ENCODE results near the gene RASGEF1B. TPM values are rescaled to one million over a fixed set of nuclear protein-coding genes. Genes with fewer than 3 reads are reported as not detected.

The RASGEF1B gene
- total RNA-seq, 1 experiment from 2014 or later: 7.5 TPM

DNA sequence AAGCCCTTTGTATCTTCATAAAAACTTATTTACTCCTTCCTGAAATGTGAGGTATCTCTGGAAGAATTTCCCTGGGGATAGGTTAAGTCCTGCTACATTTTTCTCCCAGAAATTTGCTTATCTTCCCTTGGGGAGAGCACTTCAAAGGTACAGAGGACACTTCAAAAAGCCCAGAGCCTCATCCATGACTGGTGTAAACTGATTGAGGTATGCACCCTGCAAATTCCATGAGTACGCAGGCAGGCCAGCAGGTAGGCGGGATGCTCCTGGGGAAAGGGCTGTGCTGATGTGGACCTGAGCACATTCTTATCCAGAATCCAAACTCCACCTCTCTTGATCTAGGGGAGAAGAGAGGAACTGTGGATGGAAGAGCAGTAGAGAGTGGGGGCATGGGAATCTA, 26.3 kb upstream of the RASGEF1B start:
- no peak overlapping the region for H2AK5ac ChIP-seq (ENCODE audit: insufficient read length, low read length)
- no peak overlapping the region for H2BK120ac ChIP-seq (ENCODE audit: low read depth, low read length, poor library complexity, severe bottlenecking)
- H3K4me1 ChIP-seq (ENCODE audit: insufficient read depth, low read length): 0 out of 2 replicates have a peak, but pooled peaks cover 3% of the 10 kb centered on the region
- no peak overlapping the region for H3K9ac ChIP-seq (ENCODE audit: extremely low read depth, insufficient read length, low read length)
- no peak overlapping the region for H2BK5ac ChIP-seq (ENCODE audit: insufficient read length, low read length)
- H3K4ac ChIP-seq (ENCODE audit: low read depth, low read length): no peak overlapping the region
- Mint-ChIP-seq H3K4me3 (no peak overlapping the region), H3K9me3 (no peaks in the 10 kb centered on the region), H3K27me3 (ENCODE audit: low read depth) (no peaks in the 10 kb centered on the region), H3K36me3 (ENCODE audit: insufficient read depth in 1 of 3, low read depth in 3 of 3) (no peaks in the 10 kb centered on the region), H3K4me1 (peaks cover 11 to 21% of the 10 kb centered on the region in 2 experiments), H3K27ac (peak overlapping the region in 1 of 3 experiments; percentile 89; a peak in 1 of 7 replicates)
- no peak overlapping the region for H4K5ac ChIP-seq (ENCODE audit: insufficient read length, low read depth, low read length)
- no peak overlapping the region for H4K91ac ChIP-seq (ENCODE audit: insufficient read length, low read depth, low read length)
- WGBS (ENCODE audit: extremely low coverage, insufficient read length, low lambda C conversion rate): no CpG with 5 or more reads among the region's 2 CpGs
- H3K79me1 ChIP-seq (ENCODE audit: insufficient read depth, low read depth, low read length, poor library complexity, severe bottlenecking): no peaks in the 10 kb centered on the region
- H3K56ac ChIP-seq (ENCODE audit: insufficient read length, low read depth, low read length): no peak overlapping the region
- DNase-seq: no peak
- no peaks in the 10 kb centered on the region for H4K20me1 ChIP-seq (ENCODE audit: control insufficient read depth, insufficient read depth, insufficient read length)
- no peaks in the 10 kb centered on the region for H3K23me2 ChIP-seq (ENCODE audit: insufficient read length, low read depth, low read length, poor library complexity, severe bottlenecking)
- H3K79me2 ChIP-seq (ENCODE audit: insufficient read depth, low read length): no peaks in the 10 kb centered on the region
- no peak overlapping the region for H3K4me2 ChIP-seq (ENCODE audit: insufficient read depth, insufficient read length, low read length)
- H2BK20ac ChIP-seq (ENCODE audit: low read depth, low read length, poor library complexity, severe bottlenecking): no peak overlapping the region
- no peak overlapping the region for H4K8ac ChIP-seq (replicated peaks; ENCODE audit: insufficient read length, low read depth, low read length)
- H2BK12ac ChIP-seq (ENCODE audit: insufficient read length, low read depth, low read length): no peak overlapping the region
- no peaks in the 10 kb centered on the region for H3K27me3 ChIP-seq (ENCODE audit: insufficient read depth, low read length)
- no peak overlapping the region for H3T11ph ChIP-seq (ENCODE audit: low read length)
- no peak overlapping the region for H2AFZ ChIP-seq (ENCODE audit: low read length)
- no peak overlapping the region for H3K23ac ChIP-seq (ENCODE audit: insufficient read length, low read depth, low read length)
- no peak overlapping the region for H3K27ac ChIP-seq (ENCODE audit: insufficient read length, low read depth, low read length)
- H3K9me3 ChIP-seq (ENCODE audit: control insufficient read depth, low read depth, low read length): no peaks in the 10 kb centered on the region
- TF ChIP-seq, protein P1, sequence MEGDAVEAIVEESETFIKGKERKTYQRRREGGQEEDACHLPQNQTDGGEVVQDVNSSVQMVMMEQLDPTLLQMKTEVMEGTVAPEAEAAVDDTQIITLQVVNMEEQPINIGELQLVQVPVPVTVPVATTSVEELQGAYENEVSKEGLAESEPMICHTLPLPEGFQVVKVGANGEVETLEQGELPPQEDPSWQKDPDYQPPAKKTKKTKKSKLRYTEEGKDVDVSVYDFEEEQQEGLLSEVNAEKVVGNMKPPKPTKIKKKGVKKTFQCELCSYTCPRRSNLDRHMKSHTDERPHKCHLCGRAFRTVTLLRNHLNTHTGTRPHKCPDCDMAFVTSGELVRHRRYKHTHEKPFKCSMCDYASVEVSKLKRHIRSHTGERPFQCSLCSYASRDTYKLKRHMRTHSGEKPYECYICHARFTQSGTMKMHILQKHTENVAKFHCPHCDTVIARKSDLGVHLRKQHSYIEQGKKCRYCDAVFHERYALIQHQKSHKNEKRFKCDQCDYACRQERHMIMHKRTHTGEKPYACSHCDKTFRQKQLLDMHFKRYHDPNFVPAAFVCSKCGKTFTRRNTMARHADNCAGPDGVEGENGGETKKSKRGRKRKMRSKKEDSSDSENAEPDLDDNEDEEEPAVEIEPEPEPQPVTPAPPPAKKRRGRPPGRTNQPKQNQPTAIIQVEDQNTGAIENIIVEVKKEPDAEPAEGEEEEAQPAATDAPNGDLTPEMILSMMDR (conservative IDR thresholded peaks at IDR 0.05): no peak
- H3K14ac ChIP-seq (ENCODE audit: insufficient read depth, low read length): no peak overlapping the region
- no peak overlapping the region for H3K18ac ChIP-seq (ENCODE audit: insufficient read length, low read depth, low read length)
- no peak overlapping the region for H2BK15ac ChIP-seq (ENCODE audit: low read depth, low read length)

All from H9 (cell line).